ENCODE results near the gene GALNT6.
A peak's percentile ranks its signal among the peaks of the same experiment; 100 is the strongest.

The GALNT6 gene

DNA sequence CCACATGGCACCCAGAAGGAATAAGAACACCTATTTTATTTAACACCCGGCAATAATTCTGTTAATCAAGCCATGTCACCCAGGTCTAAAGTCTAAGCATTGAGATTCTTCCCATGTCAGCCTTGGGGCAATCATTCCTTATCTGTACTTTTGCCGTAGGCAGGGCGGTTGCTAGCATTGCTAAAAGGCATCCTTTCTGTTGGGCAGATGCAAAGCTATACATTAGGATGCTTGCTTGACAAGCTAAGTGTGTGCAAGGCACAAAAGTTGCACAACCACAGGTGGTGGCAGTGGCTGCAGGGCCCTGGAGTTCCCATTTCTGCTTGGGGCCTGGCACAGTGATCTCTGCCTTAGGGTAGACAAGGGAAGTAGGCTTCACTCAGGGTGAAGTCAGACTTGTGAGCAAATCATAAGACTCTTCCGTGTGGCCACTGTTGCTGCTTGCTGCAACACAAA is 12.5 kb upstream of the GALNT6 start:
- no peak overlapping the region for H3K27ac ChIP-seq (ENCODE audit: low read depth, low read length)
- H3K36me3 ChIP-seq (ENCODE audit: insufficient read depth, low read length) = no peaks in the 10 kb centered on the region
- no peaks in the 10 kb centered on the region for H3K27me3 ChIP-seq (ENCODE audit: control insufficient read depth in 1 of 2, insufficient read depth in 2 of 2, low read length in 2 of 2)
- H3K9ac ChIP-seq (ENCODE audit: low read length) = no peak overlapping the region
- H3K4me1 ChIP-seq (ENCODE audit: insufficient read depth, low read length) = no peaks in the 10 kb centered on the region
- H3K9me3 ChIP-seq (ENCODE audit: low read length) = no peaks in the 10 kb centered on the region
- no peak overlapping the region for H3K4me3 ChIP-seq (ENCODE audit: low read depth in 1 of 2, low read length in 2 of 2)

DNA sequence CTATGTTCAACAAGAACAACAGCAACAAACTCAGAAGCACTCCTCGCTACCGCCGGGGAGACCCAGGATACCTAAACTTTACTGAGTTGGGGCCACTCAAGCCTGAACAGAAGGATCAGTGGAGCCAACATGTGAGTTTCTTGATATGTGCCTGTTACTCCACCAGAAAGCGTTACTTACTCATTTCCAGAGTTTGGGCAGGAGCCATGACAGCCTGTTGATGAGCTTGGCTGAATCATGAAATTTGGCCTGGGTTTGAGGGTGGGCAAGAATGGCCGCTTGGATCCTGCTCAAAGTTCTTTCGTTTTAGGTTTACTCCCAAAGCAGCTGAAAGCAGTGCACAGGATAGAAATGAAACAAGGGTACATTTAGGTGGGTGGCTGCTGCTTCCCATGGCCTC is 12.0 kb upstream of the GALNT6 start:
- no peaks in the 10 kb centered on the region for H3K27me3 ChIP-seq (ENCODE audit: control insufficient read depth in 1 of 2, insufficient read depth in 2 of 2, low read length in 2 of 2)
- H3K9ac ChIP-seq (ENCODE audit: low read length) = no peak overlapping the region
- H3K4me3 ChIP-seq (ENCODE audit: low read depth in 1 of 2, low read length in 2 of 2) = no peak overlapping the region
- no peaks in the 10 kb centered on the region for H3K4me1 ChIP-seq (ENCODE audit: insufficient read depth, low read length)
- no peaks in the 10 kb centered on the region for H3K9me3 ChIP-seq (ENCODE audit: low read length)
- no peaks in the 10 kb centered on the region for H3K36me3 ChIP-seq (ENCODE audit: insufficient read depth, low read length)
- H3K27ac ChIP-seq (ENCODE audit: low read depth, low read length) = no peak overlapping the region

DNA sequence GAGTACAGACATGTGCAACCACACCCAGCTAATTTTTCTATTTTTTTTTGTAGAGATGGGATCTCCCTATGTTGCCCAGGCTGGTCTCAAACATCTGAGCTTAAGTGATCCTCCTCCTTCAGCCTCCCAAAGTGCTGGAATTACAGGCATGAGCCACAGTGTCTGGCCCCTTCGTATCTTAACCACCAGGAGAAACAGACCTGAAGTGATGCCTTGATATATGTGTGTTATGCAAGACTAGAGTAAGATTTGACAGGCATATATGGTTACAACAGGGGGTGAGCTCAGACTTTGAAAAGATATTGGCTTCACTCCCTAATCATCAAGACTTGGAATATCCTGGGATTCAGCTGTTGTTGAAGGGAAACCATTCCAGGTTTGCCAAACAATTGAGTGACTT is 10.7 kb upstream of the GALNT6 start:
- no peaks in the 10 kb centered on the region for H3K9me3 ChIP-seq (ENCODE audit: low read length)
- H3K9ac ChIP-seq (ENCODE audit: low read length) = no peak overlapping the region
- H3K36me3 ChIP-seq (ENCODE audit: insufficient read depth, low read length) = no peaks in the 10 kb centered on the region
- H3K27ac ChIP-seq (ENCODE audit: low read depth, low read length) = no peak overlapping the region
- H3K27me3 ChIP-seq (ENCODE audit: control insufficient read depth in 1 of 2, insufficient read depth in 2 of 2, low read length in 2 of 2) = no peaks in the 10 kb centered on the region
- H3K4me3 ChIP-seq (ENCODE audit: low read depth in 1 of 2, low read length in 2 of 2) = no peak overlapping the region
- H3K4me1 ChIP-seq (ENCODE audit: insufficient read depth, low read length) = no peaks in the 10 kb centered on the region

DNA sequence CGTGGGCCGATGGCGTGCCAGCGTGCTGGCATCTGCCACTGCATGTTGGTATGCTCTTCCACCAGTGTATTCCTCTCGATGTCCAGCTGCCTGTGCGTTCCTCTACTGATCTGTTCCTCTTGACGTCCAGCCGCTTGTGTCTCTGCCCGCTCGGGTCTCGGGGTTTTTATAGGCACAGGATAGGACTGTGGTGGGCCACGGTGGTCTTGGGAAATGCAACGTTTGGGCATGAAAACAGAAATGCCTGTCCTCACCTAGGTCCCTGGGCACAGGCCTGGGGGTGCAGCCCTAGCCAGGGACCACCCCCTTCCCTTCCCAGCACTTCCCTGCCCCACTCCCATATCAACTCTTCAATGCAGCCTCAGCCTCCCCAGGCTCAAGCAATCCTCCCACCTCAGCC is 10.3 kb upstream of the GALNT6 start:
- H3K9me3 ChIP-seq (ENCODE audit: low read length) = no peaks in the 10 kb centered on the region
- no peaks in the 10 kb centered on the region for H3K36me3 ChIP-seq (ENCODE audit: insufficient read depth, low read length)
- H3K27me3 ChIP-seq (ENCODE audit: control insufficient read depth in 1 of 2, insufficient read depth in 2 of 2, low read length in 2 of 2) = no peaks in the 10 kb centered on the region
- no peak overlapping the region for H3K9ac ChIP-seq (ENCODE audit: low read length)
- no peak overlapping the region for H3K27ac ChIP-seq (ENCODE audit: low read depth, low read length)
- H3K4me1 ChIP-seq (ENCODE audit: insufficient read depth, low read length) = no peaks in the 10 kb centered on the region
- H3K4me3 ChIP-seq (ENCODE audit: low read depth in 1 of 2, low read length in 2 of 2) = no peak overlapping the region

DNA sequence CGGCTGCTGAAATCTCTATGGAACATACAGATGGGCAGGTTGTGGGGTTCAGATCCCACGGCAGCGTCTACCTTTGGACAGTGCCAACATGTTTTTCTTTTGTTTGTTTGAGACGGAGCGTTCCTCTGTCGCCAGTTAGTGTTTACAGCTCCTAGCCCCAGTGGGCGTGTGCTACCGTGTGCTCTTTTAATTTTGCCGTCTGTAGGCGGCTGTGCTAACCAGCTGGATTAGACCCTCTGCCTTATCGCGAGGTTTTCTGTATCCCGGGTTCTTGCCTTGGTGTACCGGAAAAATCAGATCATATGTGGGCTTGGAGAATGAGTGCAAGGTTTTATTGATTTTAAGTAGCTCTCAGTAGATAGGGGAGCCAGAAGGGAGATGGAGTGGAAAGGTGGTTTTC is 9.8 kb upstream of the GALNT6 start:
- no peak overlapping the region for H3K4me3 ChIP-seq (ENCODE audit: low read depth in 1 of 2, low read length in 2 of 2)
- no peaks in the 10 kb centered on the region for H3K4me1 ChIP-seq (ENCODE audit: insufficient read depth, low read length)
- no peak overlapping the region for H3K9ac ChIP-seq (ENCODE audit: low read length)
- no peaks in the 10 kb centered on the region for H3K36me3 ChIP-seq (ENCODE audit: insufficient read depth, low read length)
- H3K27me3 ChIP-seq (ENCODE audit: control insufficient read depth in 1 of 2, insufficient read depth in 2 of 2, low read length in 2 of 2) = no peaks in the 10 kb centered on the region
- H3K9me3 ChIP-seq (ENCODE audit: low read length) = no peaks in the 10 kb centered on the region
- no peak overlapping the region for H3K27ac ChIP-seq (ENCODE audit: low read depth, low read length)

DNA sequence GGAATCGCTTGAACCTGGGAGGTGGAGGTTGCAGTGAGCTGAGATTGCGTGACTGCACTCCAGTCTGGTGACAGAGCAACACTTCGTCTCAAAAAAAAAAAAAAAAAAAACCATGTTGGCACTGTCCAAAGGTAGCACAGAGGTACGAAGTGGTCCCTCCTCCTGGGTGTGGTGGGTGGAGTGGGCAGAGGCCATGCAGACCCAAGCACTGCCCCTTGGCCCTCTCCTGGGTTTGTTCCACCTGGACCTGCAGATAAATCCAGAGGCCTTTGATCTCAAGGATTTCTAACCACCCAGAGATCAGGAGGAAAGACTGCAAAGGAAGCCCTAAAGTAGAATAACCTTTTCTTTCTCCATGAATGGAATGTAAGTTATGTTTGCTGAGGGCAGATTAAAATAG is 8.7 kb upstream of the GALNT6 start:
- H3K36me3 ChIP-seq (ENCODE audit: insufficient read depth, low read length) = no peaks in the 10 kb centered on the region
- no peaks in the 10 kb centered on the region for H3K27me3 ChIP-seq (ENCODE audit: control insufficient read depth in 1 of 2, insufficient read depth in 2 of 2, low read length in 2 of 2)
- H3K4me3 ChIP-seq (ENCODE audit: low read depth in 1 of 2, low read length in 2 of 2) = no peak overlapping the region
- no peak overlapping the region for H3K9ac ChIP-seq (ENCODE audit: low read length)
- H3K9me3 ChIP-seq (ENCODE audit: low read length) = no peaks in the 10 kb centered on the region
- H3K4me1 ChIP-seq (ENCODE audit: insufficient read depth, low read length) = no peaks in the 10 kb centered on the region
- H3K27ac ChIP-seq (ENCODE audit: low read depth, low read length) = no peak overlapping the region

DNA sequence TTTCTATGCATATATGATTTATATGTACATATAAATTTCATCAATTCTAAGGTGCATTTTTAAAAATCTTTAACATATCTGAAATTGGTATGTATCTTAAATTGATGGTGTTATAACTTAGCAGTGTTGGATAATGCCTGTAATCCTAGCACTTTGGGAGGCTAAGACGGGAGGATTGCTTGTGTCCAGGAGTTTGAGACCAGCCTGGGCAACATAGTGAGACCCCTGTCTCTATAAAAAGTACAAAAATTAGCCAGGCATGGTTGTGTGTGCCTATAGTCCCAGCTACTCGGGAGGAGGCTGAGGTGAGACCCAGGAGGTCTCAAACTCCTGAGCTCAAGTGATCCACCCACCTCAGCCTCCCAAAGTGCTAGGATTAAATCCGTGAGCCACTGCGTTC is 6.5 kb upstream of the GALNT6 start:
- no peaks in the 10 kb centered on the region for H3K36me3 ChIP-seq (ENCODE audit: insufficient read depth, low read length)
- no peak overlapping the region for H3K9ac ChIP-seq (ENCODE audit: low read length)
- H3K27ac ChIP-seq (ENCODE audit: low read depth, low read length) = no peak overlapping the region
- H3K4me3 ChIP-seq (ENCODE audit: low read depth in 1 of 2, low read length in 2 of 2) = no peak overlapping the region
- no peaks in the 10 kb centered on the region for H3K4me1 ChIP-seq (ENCODE audit: insufficient read depth, low read length)
- no peaks in the 10 kb centered on the region for H3K9me3 ChIP-seq (ENCODE audit: low read length)
- peaks cover 0 to 8% of the 10 kb centered on the region in 2 donors for H3K27me3 ChIP-seq (ENCODE audit: control insufficient read depth in 1 of 2, insufficient read depth in 2 of 2, low read length in 2 of 2)

DNA sequence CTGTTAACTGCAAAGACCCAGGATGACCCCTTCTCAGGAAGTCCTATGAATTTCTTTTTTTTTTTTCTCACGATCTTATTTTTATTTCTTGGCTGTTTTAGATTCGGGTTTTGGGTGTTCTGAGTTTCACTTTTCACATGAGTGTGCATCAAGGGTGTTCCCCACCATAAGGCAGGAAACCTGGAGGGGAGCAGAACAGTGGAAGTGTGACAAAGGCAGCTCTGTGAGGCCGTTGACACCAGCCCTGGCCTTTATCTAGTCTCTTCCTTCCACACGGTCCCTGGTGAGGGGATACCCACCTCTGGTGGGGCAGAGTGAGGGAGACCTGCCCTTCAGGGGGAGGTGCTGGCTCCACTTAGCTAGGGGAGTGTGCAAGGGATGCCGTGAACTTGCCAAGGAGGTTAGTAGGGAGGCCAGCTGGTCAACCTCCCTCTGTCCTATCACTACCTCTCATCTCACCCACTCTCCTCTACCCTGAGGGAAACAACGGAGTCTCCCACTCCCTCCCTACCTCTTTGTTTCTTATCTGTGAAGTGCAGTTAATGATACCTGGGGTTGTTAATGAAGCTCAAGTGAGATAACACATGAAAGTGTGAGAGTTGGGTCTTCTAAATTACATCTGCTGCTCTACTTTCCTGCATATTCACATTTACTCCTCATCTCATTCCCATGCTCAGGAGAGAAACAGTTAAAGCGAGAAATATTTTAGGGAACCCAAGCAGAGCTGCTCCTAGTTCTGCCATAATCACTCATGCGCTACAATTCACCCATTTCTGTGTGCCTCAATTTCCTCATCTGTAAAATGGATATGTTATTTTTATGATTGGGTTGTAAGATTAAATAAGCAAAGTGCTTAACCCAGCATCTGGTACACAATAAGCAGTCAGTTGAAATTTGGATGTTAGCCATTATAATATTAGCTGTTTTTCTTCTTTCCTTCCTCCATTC is 4.4 kb upstream of the GALNT6 start:
- no peak overlapping the region for H3K27ac ChIP-seq (ENCODE audit: low read depth, low read length)
- peaks cover 0 to 29% of the 10 kb centered on the region in 2 donors for H3K27me3 ChIP-seq (ENCODE audit: control insufficient read depth in 1 of 2, insufficient read depth in 2 of 2, low read length in 2 of 2)
- H3K4me3 ChIP-seq (ENCODE audit: low read depth in 1 of 2, low read length in 2 of 2) = no peak overlapping the region
- no peaks in the 10 kb centered on the region for H3K9me3 ChIP-seq (ENCODE audit: low read length)
- no peaks in the 10 kb centered on the region for H3K36me3 ChIP-seq (ENCODE audit: insufficient read depth, low read length)
- no peak overlapping the region for H3K9ac ChIP-seq (ENCODE audit: low read length)
- H3K4me1 ChIP-seq (ENCODE audit: insufficient read depth, low read length) = peaks cover 4% of the 10 kb centered on the region

DNA sequence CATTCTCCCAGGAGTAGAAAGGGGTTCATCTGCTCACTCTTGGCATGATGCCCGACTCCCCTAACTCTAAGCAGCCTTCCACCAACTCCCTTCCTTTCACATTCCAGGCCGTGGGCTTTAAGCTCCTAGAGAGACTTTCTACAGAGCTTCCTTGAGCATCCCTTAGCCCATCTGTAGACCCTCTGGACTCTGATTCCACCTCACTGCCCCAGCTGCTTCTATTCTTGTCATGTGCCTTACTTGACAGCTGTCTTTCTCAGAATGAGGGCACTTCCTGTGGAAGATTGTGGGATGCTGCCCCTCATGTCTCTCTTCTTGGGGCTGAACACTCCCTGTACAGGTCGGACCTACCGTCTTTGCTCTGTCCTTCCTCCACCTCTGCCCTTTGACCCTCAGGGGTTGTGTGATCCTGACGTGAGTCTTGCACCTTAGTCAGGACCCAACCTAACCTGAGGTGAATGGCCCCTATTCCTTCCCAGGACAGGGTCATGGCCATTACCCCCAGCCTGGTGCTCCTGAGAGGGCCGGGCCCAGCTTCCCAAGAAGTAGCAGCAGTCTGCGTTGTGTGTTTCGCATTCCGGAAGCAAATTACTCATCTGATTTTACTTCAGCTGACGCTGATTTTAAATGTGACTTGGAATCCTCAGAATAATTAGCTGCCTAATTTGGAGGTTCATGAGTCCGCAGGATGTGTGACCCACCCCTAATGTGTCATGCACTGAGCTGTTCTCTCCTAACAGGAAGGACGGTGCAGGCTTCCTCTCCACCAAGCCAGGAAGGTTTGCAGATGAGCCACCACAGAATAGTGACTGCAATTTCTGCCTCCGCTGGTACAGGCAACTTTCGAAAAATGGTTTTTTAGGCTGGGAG is 2.7 kb upstream of the GALNT6 start:
- Histone ChIP-seq H3K4me1 (ENCODE audit: insufficient read depth, low read length) (peaks cover 4% of the 10 kb centered on the region), H3K9me3 (ENCODE audit: low read length) (no peaks in the 10 kb centered on the region), H3K36me3 (ENCODE audit: insufficient read depth, low read length) (no peaks in the 10 kb centered on the region), H3K27me3 (ENCODE audit: control insufficient read depth in 1 of 2, insufficient read depth in 2 of 2, low read length in 2 of 2) (peaks cover 0 to 30% of the 10 kb centered on the region in 2 donors), H3K4me3 (ENCODE audit: low read depth in 1 of 2, low read length in 2 of 2) (no peak overlapping the region), H3K9ac (ENCODE audit: low read length) (no peak overlapping the region), H3K27ac (ENCODE audit: low read depth, low read length) (no peak overlapping the region)

DNA sequence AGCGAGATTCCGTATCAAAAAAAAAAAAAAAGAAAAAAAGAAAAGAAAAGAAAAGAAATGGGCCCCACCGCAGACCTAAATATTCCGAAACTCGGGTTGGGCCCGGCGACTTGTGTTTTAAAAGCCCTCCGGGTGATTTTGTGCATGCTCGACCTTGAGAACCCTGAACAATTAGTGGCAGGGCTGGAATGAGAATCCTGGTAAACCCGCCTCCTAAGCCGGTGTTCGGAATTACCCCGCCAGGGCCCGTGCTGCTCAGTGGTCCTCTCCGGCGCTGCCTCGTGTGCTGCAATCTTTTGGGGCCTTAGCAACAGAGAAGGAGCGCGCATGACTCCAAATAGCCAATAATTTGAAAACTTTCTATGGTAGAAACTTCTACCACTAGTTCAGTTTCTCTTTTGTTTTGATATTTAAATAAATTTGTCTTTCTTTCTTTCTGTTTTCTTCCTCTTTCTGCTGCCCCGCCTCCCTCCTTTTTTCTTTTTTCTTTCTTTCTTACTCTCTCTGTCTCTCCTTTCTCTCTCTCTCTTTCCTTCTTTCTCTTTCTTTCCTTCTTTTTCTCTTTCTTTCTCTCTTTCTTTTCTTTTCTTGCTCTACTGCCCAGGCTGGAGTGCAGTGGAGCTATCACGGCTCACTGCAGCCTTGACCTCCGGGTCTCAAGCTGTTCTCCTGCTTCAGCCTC is 1.5 kb upstream of the GALNT6 start:
- peaks cover 4% of the 10 kb centered on the region for H3K4me1 ChIP-seq (ENCODE audit: insufficient read depth, low read length)
- H3K27ac ChIP-seq (ENCODE audit: low read depth, low read length) = no peak overlapping the region
- no peaks in the 10 kb centered on the region for H3K36me3 ChIP-seq (ENCODE audit: insufficient read depth, low read length)
- no peak overlapping the region for H3K9ac ChIP-seq (ENCODE audit: low read length)
- H3K4me3 ChIP-seq (ENCODE audit: low read depth in 1 of 2, low read length in 2 of 2) = no peak overlapping the region
- peaks cover 0 to 30% of the 10 kb centered on the region in 2 donors for H3K27me3 ChIP-seq (ENCODE audit: control insufficient read depth in 1 of 2, insufficient read depth in 2 of 2, low read length in 2 of 2)
- no peaks in the 10 kb centered on the region for H3K9me3 ChIP-seq (ENCODE audit: low read length)

DNA sequence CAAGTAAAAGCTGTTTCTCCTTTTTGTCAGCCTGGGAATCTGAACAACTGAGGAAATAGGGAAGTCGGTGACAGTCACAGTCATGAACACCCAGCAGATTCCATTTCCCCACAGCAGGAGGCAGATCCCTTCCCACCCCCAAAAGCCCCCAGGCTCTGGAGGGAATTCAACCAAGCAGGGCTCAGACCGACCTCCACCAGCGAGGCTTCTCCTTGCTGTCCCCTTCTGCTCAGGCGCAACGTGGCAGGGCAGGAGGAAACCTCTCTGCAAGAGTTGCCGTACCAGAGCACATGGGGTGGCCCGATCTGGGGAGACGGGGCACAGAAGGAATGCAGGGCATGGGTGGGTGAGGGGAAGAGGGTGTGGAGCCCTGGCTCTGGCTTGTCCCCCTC is 319 bp downstream of the GALNT6 start:
- H3K4me1 ChIP-seq (ENCODE audit: insufficient read depth, low read length) = peaks cover 4% of the 10 kb centered on the region
- H3K36me3 ChIP-seq (ENCODE audit: insufficient read depth, low read length) = no peaks in the 10 kb centered on the region
- peak overlapping the region; percentile 35 to 61 for H3K4me3 ChIP-seq (ENCODE audit: low read depth in 1 of 2, low read length in 2 of 2)
- no peak overlapping the region for H3K27ac ChIP-seq (ENCODE audit: low read depth, low read length)
- peaks cover 0 to 30% of the 10 kb centered on the region in 2 donors for H3K27me3 ChIP-seq (ENCODE audit: control insufficient read depth in 1 of 2, insufficient read depth in 2 of 2, low read length in 2 of 2)
- H3K9me3 ChIP-seq (ENCODE audit: low read length) = no peaks in the 10 kb centered on the region
- H3K9ac ChIP-seq (ENCODE audit: low read length) = no peak overlapping the region

Data from muscle layer of colon (tissue), 2 donors.